GM19023 (cell line): ENCODE results near the gene NUDT14.

Experiments
- ATAC-seq: cut with Tn5 transposase; IDR thresholded peaks from one replicate; pipeline ENCODE4 v1.9.1; 2021; ENCODE audit warnings: mild to moderate bottlenecking, moderate library complexity; ENCODE audit not compliant: unreplicated experiment

Gene NUDT14

DNA sequence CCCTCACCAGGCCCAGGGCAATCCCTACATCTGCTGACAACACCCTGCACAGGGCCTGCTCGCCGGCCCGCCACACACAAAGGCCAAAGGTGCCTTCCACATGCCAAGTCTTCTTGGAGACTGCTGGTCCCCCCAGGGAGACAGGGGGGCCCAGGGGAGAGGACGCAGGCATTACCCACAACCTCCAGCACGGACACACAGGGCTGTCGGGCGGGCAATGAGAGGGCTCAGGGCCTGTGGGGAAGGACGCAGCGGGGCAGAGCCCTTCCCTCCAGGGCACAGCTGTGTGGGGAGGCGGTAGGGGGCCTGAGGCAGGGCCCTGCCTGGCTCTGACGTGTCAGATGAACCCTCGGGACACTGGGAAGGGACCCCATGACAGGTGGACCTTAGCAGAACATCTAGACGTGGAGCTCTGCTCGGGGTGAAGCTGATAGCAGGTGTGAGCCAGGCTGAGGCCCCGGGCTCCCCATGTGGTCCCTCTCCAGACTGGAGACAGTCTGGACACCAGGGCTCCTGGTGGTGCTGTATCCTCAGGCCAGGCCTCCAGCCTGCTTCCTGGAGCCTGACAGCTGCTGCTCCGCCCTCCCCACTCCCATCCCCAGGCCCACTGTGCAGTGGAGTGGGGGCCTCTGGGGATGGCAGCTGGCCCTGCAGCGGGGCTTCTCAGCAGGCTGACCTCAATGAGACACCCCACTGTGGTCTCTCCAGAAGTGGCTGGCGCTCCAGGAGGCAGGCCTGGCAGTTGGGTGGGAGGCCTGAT is 31.6 kb upstream of the NUDT14 start:
- no peak for ATAC-seq

DNA sequence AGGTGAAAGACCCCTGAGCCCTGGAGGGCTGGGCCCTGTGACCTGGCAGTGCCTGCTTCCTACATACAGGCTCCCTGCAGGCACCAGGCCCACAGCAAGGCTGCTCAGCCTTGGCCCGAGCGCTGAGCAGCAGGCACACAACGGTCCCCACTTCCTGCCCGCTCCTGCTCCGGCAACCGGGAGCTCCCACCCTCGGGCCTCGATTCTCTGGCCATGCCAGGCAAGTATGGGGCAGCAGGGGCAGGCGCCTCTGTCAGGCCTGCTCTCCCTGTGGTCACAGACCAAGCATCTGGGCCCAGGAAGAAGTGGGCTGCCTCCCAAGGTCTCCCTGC is 30.6 kb upstream of the NUDT14 start:
- no peak for ATAC-seq

DNA sequence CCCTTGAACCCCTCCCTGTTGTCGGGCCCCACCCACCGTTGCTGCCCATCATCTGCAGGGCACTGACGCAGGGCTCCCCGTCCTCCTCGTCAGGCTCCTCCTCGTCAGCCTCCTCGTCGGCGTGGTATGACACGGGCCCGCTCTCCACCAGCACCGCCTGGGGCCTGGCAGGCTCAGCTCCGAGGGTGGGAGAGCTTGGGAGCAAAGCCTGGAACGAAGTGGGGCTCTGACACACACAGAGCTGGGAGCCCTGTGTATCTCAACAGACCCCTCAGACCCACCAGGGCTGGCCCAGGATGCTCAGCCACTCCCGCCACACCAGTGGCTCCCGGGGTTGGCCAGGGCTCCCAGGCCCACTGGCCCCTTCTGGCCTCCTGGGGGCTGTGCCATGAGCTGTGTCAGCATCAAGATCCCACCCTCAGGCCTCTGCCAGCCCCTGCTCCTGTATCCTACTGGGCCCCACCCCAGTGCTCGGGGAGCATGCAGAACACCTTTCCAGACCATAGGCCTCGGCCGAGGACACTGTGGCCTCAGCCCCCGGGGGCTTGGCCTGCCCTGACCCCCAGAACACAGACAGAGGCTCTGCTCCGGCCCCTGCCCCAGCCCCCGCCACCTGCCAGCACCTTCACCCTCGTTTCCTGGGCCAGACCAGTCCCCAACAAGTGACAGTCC is 30.1 kb upstream of the NUDT14 start:
- no peak for ATAC-seq

DNA sequence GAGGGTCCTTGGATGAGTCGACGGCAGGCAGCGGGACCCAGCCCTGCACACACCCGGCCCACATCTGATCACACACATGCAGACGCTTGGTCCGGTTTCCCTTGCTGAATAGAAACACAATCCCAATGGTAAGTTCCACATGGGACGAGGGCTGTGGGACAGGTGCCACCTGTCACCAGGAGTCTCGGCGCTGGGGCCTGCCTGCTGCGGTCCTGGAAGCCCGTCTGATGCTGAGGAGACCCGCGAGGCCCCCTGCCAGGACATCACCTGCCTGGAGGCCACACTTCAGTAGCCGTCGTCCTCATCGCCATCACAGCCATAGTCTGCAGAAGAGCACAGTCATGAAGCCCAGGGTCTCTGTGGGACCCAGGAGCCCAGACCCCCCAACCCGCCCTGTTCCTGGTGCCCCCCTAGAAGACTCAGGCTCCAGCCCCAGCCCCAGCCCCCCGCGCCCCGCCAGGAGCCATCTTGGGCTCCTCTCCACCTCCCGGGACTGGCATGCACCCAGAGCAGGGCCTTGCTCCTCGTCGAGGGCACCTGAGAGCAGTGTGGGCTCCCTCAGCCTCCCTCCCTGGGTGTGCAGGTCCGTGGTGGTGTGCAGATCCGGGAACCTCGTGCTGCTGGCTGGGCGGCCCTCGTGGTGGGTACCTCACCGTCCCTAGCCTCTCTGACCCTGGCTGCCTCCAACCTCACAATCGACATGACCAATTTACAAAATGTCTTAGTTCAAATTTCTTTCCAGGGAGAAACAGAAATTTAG is 29.3 kb upstream of the NUDT14 start:
- no peak for ATAC-seq

DNA sequence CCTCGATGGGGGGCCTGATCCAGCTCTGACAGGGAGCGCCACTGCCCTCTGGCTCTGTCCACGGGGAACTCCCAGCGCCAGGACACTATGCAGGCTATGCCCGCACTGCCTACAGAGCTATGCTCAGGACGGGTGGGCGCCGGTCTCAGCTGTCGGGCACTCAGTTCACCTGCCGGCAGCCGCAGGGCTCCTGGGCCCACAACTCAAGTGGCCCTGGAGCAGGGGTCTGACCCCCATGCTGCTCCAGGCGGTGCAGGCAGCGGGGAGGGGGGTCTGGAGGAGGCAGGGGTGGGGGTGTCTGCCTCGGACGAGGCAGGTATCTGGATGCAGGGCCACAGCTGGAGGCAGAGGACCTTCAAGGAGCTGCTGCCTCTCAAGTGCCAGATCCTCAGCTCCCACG is 28.5 kb upstream of the NUDT14 start:
- no peak for ATAC-seq

DNA sequence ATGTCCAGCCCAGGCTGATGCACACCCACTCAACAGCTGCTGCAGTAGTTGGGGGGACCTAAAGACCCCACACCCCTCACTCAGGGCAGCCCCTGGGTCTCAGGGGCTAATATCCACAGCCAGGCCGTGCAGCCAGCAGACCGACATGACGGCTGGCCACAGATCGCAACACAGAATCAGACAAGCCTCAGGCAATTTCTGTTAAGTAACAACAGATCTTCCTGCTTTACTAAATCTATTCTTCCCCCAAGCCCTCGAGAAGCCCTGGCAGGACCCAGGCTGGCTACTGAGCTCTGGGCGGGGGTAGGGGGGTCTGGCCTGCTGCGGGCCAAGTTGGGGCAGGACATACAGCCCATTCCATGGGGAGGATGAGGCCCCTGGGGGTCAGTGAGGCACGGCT is 28.0 kb upstream of the NUDT14 start:
- ATAC-seq = no peak

DNA sequence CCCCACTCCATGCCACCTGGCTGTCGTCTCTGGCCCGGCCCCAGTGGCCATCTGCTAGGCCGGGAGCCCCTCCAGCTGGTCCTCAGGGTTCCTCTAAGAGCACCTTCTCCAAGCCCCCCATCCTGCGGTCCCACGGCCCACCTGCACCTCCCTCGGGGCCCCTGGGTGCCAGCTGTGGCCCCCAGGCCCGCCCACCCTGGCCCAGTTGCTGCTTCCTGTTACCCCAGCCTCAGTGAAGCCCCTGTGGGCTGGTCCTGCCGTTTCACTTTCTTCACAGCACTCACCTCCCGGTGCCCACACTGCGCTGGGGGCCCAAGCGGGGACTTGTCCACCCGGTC is 27.6 kb upstream of the NUDT14 start:
- no peak for ATAC-seq

DNA sequence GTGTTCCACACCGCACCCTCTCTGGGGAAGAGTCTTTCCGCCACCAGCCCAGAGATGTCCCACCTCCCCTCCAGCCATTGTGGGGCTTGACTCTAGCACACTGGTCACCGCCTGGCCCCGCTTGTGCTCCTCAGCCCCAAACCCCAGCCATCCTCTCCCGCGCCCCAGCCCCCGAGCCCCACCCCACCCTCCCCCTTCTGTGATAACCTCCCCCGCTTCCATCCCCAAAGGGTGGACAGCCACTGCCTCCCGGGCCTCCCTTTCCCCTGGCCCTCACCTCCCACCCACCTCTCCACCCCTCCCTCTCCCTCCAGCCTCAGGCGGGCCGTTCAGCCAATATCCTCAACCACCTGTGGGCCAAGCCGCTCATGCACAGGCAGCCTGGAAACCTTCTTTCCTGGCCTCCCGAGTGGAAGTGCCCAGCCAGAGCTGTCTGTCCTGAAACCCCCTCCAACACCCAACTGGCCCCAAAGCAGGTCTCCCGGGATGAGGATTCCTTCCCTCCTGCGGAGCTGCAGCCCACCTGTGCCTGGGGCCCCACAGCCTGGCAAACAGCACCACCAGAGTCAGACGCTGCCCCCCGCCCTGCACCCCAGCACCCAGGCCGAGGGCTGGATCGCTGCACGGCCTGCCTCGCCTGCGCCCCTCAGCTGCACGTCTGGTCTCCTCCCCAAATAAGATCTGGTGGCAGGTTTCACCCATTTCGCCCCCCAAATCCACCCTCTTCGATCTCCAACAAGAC is 27.1 kb upstream of the NUDT14 start:
- no peak for ATAC-seq

DNA sequence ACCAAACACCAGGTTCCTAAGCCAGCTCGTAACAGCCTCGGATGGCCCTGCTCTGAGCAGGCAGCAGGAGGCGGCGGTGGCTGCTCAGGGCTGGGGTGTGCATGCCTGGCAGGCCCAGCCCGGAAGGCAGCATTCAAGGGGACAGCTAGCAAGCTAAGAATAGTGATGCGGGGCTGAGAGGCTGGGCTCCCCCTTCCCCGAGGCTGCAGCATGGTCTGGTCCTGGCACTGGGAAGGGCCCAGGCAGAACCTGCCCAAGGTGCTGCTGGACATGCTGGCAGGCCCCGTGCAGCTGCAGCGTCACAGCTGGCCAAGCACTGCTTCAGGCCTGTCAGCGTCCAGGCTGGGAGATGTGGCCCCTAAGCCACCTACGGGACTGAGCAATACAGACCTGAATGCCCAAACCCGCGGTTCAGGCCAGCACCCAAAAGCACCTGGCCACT is 26.4 kb upstream of the NUDT14 start:
- no peak for ATAC-seq

DNA sequence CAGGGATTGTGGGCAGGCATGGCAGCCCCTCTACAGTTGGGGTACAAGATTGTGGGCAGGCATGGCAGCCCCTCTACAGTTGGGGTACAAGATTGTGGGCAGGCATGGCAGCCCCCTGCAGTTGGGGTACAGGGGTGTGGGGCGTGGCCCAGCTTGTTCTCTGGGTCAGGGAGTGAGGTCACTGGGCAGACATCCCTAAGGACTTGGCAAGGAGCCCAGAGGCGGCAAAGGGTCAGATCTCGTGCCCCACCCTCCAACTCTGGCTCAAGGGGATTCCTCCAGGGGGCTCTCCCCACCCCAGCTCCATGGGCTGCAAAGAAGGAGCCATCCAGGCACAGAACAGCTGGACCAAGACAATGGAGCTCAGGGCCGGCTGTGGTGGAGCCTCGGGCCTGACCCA is 25.8 kb upstream of the NUDT14 start:
- no peak for ATAC-seq

DNA sequence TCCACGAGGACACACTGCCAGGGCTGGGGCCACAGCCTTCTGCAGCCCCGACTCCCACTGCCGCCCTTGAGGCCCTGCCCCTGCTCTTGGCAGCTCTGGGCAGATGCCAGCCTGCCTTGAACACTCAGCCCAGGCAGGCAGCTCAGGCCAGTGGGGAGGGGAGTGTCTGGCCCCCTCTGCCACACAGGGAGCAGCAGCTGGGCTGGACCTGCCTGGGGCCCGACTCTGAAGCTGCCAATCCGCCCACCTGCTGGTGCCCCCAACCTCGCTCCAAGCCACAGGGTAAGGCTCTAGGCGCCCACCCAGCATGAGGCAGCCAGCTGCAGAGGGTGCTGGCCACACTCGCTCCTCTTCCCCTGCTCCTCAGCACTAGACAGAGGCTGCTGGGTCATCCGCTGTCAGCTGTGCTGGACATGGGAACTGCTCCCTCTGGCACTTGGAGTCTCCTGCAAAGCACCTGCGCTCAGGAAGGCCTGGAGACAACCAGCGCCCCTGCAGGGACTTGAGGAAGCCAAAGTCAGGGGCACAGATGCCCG is 24.6 kb upstream of the NUDT14 start:
- ATAC-seq = no peak

DNA sequence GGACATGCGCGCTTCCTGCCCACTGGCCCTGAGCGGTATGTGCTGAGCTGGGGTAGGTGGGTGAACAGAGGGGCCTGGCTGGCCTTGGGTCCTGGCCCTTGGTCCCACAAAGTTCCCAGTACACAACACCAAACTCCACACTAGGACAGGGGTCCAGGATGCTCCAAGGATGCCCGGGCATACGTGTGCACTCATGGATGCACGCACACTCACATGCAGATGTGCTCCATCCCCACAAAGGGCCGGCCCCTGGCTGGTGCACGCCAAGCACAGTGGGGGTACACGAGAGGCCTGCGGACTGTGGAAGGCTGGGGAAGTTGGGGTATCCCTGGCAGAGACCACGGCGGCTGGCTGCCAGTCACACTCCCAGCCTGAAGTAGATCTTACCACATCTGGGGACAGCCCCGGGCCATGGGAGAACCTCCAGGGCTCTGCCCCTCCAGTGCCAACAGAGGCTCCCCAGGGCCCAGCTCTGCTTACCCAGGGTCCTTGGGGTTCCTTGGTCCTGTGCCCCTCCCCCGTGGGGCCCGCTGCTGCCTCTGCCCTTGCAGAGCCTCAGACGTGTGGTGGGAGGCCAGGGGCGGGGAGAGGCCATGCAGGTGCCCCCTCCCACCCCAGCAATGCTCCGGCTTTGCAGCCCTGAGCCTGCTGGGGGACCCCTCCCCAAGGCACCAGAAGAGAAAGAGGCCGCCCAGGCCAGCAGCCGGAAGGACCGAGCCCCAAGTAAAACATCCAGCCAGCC is 24.0 kb upstream of the NUDT14 start:
- ATAC-seq = no peak

DNA sequence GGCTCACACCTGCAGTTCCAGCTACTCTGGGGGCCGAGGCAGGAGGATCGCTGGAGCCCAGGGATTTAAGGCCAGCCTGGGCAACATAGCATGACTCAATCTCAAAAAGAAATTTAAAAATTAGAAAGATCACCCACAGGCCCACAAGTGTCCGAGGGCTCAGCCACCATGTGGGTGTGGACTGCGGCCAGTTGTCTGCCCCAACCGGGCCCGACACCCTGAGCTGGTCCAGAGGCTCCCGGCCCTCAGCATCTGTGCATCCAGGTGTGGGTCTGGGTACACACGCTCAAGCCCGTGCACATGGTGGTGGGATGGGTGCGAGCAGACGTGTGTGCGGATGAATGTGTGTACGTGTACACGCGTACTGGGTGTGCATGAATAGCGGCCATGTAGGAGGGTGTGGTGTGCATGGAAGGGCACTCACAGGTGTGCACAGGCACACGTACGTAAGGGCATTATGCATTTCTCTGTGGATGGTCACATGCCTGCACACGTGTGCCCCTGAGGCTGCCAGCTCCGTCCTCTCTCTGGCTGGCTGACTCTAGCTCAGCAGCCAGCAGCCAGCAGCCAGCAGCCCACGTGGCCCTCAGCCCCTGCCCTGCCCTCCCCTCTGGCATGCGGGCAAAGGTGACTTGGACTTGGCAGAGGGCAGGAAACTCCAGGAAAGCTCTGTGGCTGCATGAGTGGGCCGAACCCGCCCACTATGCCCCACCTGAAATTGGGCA is 23.3 kb upstream of the NUDT14 start:
- ATAC-seq = no peak

DNA sequence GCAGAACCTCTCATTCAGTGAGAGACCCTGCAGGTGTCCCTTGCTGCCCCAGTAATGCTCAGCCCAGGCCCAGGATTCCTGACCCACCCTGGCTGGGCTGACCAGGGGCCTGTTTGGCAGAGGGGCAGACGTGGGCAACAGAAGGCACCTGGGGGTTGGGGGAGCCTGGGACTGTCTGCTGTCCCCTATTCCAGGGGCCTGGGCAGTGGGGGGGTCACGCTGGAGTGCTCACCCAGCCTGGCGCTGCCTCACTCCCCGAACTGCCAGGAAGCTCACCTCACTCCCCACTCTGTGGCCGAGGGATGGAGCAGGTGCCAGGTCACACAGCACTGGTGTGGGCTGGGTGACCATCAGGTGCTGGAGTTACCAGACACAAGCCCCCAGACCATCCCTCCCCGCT is 22.6 kb upstream of the NUDT14 start:
- ATAC-seq = no peak

DNA sequence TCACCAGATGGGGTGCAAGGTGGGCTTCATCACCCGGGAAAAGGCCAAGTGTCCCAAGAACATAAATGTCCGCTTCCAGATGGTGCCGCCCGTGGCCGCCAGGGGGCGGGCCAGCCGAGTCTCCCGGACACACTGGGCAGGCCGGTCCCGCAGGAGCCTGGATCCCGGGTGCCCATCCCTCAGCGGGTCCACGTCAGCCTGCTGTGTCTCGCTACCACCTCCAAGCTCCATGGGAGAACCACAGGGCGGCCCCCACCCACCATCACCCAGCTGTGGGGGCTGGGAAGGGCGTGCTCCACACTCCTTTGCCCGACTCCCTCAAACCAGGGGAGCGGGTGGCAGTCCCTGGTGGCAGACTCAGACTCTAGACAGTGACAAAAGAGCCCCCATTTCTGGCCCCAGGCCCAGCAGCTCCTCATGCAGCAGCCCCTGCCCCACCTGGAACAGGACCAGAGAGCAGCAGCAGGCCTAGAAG is 22.0 kb upstream of the NUDT14 start:
- no peak for ATAC-seq

DNA sequence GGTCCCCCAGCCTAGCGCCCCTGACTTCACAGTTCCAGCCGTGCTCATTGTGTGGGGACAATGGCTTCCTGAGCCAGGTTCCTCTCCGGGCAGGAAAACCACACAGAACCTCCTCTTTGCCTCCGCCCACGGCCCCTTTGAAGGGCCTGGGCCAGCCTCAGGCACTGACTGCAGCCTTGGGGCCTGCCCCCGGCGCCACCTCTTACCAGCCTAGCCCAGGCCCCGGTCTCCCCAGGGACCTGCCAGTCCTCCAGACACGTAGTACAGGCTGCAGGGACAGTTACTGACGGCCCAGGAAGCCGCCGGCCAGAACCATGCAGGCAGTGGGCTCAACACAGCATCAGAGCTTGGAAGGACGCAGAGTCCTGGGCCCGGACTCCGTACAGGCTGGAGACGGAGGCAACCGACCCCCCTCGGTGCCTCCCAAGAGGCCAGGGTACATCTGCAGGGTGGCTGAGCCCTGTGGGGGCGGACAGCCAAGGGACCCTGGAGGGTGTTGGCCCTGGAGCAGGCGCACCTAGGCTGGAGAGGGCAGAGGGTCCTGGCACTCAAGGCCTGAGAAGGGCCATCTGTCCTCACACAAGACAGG is 20.9 kb upstream of the NUDT14 start:
- no peak for ATAC-seq

DNA sequence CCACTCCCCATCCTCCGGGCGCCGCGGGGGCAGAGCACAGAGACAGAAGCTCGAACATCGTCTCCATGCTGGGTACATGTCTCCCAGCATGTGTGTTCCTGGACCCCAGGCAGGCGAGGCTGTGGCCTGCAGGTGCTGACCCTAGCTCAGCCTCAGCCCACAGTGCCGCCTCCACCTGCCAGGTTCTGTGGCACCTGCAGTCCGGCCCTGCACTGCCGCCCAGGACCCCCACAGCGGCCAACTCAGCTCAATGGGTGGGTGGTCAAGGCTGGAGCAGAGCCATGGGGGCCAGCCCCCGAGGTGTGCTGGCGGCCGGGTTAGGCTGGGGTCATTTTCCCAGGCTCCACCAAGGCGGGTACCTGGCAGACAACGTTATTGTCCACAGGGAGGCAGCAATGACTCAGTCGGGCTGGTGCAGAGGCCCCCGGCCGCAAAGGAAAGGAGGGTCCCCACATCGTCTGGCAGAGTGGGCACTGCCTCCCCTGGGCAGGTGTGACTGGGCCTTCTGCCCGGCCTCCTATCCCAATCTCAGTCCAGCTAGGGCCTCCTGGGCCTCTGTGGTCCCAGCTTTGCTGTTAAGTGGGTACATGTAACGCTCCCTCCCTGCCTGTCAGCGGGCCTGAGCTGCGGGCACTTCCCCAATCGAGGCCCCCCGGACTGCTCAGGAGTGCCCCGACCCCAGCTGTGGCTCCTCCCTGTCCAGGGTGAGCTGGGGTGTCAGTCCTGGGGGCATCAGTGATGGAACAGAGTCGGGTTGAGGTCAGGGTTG is 20.2 kb upstream of the NUDT14 start:
- no peak for ATAC-seq

DNA sequence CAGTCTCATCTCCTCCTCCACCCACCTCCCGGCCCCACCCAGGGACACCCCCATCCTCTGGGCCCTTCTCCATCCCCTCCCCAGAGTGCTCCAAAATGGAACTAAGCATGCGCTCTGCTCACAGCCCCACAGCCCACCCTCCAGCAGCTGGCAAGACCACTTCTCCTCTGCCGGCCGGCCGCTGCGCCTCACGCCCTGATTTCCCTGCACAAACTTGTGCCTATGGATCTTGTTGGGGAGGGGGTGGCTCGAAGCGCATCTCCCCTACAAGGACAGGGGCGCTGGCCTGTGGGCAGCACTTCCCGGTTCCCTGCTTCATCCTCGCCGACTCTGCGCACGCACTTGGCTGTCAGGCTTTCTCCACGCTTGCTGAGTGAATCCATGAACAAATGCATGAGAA is 19.5 kb upstream of the NUDT14 start:
- no peak for ATAC-seq

DNA sequence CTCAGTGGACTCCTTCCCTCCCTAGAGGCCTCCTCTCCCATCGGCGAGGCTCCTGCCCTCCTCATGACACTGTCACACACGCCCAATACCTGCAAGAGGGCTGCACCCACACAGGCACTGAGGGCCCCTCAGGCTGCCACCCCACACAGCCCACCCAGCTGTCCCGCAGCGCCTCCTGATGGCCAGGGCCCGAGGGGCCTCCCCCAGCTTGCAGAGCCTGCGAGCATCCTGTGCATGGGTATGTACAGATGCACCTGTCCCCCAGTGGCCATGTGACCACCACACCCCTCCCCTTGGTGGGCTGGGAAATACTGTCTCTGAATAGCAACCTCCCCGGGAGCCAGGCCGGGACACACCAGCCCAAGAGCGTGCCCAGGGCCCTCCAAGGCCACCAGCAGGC is 19.0 kb upstream of the NUDT14 start:
- ATAC-seq = no peak
